NCI-H748 treated with DMSO at 0.1 percent for 48 hours (cell line): ENCODE measurements around the gene CST9.
"Not testable (repeated sequence)": the region's sequence is repeated elsewhere in the genome, so short reads cannot be mapped to it uniquely, and the experiment has no call there.

Source experiments
- DNase-seq: peaks from one replicate; lab custom pipeline; 2025; lab: John Stamatoyannopoulos, UW

Gene CST9

DNA sequence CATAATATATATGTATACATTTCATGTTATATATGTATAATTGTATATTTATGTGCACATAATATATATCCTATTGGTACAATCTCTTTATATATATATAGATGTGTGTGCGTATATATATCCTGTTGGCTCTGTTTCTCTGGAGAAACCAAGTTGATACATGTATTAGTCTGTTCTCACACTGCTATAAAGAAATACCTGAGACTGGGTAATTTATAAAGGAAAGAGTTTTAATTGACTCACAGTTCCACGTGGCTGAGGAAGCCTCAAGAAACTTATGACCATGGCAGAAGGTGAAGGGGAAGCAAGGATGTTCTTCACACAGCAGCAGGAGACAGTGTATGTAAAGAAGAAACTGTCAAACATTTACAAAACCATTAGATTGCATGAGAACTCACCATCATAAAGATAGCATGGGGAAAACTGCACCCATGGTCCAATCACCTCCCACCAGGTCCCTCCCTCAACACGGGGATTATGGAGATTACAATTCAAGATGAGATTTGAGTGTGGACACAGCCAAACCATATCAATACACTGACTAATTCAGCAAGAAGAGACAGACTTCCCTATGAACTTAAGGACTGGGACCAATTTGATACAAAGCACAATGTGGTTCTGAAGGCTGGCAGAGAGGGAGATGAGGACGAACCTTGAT is 18.1 kb upstream of the CST9 start:
- no peak for DNase-seq

DNA sequence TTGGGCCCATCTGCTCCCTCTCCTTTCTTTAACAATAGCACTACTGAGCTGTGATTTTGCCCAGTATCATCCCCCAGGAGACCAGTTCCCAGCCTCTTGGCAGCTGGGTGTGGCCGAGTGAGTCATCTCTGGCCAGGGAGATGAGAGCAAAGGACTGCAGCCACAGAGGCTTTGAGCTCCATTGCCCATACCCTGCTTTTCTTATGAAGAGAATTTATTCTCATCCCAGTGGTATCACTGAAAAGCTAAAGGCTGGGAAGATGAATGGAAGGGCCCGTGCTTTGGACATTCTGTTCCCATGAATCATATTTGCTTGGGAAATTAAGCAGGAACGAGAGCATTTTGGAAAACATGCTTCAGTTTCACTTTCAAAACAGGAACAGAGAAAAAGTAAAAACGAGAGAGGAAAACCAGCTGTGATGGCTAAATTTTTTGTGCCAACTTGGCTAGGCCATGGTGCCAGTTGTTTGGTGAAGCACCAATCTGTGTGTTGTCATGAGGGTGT is 17.2 kb upstream of the CST9 start:
- DNase-seq: no peak

DNA sequence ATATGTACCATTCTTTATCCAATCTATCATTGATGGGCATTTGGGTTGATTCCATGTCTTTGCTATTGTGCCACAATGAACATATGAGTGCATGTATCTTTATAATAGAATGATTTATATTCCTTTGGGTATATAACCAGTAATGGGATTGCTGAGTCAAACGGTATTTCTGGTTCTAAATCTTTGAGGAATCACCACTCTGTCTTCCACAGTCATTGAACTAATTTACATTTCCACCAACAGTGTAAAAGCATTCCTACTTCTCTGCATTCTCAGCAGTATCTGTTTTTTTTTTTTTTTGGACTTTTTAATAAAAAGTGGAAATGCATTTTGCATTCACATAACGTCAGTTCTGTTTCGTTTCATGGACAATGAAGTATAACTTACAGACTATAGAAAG is 16.7 kb upstream of the CST9 start:
- DNase-seq: not testable (repeated sequence)

DNA sequence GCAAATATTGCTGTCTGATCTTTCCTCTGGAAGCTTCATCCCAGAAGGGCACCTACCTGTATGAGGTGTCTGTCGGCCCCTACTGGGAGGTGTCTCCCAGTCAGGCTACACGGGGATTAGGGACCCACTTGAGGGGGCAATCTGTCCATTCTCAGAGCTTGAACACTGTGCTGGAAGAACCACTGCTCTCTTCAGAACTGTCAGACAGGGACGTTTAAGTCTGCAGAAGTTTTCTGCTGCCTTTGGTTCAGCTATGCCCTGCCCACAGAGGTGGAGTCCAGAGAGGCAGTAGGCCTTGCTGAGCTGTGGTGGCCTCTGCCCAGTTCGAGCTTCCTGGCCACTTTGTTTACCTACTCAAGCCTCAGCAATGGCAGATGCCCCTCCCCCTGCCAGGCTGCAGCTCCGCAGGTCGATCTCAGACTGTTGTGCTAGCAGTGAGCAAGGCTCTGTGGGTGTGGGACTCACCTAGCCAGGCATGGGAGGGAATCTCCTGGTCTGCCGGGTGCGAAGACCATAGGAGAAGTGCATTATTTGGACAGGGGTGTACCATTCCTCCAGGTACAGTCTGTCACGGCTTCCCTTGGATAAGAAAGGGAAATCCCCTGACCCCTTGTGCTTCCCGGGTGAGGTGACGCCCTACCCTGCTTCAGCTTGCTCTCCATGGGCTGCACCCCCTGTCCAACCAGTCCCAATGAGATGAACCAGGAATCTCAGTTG is 15.1 kb upstream of the CST9 start:
- DNase-seq: not testable (repeated sequence)

DNA sequence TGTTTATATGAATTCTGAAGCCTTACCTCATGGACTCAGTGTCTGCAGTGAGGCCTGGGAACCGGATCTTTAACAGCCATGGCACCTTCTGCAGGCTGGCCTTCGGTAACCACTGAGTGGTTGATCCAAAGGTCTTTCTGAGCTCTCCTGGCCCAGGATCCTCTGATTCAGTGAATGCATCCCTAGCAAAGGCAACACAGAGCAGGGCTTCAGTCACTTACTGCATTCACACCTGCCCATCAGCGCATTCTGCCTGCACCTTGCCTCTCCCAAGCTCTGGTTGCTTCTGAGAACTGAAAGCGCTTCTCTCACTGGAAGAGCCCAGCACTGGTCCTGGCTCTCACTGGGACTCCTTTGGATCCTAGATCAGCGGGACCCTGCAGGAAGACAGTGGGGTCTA is 8.4 kb upstream of the CST9 start:
- no peak for DNase-seq

DNA sequence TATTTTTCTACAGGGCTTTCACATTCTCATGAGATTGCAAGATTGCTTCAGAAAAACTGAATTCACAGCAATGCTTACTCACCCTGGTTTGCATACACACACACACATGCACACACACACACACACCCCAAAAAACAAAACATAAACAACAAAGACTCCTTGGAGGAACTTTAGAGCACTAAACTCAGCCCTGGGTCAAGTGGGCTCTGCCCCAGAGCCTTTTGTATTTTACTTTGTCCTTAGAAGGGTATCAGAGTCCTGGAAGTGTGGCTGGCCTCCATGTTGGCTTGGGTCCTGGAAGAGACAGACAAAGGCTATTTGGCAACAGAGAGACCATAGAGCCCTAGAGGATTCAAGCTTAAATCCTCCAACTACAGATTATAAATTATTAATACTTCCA is 8.0 kb upstream of the CST9 start:
- DNase-seq: no peak

DNA sequence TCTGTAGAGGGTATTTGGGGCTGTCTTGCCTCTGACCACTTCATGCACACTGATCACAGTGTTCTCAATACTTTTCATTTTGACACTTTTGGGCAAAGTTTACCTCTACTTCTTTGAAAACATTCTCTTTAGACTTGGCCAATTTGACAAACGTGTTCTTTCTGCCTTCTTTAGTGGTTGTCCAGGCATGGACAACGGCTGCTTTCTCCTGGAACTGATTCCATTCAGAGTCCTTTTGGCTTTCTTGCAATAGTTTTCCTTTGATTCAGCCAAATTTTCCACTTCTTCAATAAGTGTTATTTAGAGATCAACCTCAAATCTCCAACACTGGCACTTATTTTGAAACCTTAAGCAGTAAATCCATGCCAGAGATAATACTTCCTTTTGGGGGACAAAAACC is 6.7 kb upstream of the CST9 start:
- DNase-seq: no peak

DNA sequence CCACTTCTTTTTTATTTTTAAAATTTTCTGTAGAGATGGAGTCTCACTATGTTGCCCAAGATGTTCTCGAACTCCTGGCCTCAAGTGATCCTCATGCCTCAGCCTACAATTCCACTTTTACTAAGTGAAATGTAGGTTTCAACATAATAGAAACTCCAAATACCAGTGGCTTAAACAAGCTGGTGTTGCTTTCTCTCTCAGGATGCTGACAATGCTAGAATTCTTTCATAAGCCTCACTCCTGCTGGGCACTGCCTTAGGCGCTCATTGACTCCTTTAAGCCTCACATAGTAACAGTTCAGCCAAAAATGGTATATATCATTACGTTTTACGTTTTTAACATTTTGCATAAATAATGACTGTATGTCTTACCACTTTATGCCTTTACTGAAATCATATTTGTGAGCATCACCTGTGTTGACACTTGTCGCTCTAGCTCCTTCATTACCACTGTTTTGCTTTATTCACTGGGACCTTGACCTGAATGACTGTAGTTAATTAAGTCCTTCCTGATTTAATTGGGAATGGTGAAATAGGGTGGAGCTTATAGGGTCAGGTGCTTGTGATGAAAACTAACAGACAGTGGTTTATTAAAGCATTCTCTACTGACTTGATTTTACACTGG is 3.9 kb upstream of the CST9 start:
- no peak for DNase-seq

DNA sequence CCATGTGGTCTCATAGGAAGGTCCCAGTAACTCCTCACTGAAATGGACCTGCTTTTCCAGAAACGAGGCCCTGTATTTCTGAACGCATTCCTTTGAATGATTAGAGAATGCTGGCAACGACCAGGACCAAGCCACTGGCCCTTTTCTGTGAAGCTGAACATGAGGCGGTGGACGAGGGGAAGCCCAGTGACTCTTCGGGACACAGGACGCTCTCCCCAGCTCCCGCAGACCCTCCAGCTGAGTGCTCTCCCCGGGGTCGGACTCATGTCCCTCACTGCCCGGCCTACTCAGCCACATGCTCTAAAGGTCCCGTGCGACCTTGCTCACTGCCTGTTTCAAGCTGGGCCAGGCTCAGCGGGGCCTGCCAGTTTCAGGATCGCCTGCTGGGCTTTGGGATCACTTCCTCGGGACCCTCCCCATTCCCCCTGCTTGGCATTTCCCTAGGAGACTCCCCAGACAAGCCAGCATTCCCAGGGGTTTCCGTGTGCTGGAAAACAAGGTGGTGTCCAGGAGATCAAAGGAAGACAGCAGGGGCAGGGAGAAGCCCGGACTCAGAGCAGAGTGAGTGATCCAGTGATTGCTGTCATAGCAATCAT is 2.6 kb upstream of the CST9 start:
- DNase-seq: no peak

DNA sequence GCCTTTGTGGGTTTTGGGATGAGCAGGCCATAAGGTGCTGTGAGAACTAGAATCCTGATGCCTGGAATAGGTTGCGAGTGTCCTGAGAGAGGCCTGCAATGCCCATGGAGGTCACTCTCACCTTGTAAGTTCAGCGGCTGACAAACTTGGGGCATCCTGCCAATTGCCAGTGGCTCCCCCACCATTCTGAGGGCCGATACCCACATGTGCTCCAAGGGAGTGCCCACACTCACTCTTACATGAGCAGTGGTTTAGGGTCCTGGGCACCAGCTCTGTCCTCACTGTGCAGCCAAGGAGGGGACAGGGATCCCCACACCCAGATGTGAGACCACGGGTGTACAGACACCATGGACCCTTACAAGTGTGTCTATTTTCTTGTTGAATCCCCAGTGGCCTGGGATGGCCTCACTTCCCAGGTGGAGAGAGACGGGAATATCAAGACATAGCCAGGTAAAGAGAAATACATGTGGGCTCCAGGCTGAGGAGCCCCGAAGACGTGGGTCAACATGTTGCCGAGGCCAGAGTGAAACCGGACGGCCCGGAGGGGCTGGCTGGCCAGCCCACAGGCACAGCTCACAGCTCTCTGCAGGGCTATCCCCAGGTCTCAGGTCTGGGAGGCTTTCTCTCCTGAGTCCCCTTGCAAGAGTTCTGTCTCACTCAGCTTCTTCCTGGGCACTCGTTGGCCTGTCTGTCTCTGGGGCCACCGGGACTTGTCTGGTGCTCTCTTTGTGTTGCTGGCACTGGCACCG is 2.0 kb upstream of the CST9 start:
- no peak for DNase-seq

DNA sequence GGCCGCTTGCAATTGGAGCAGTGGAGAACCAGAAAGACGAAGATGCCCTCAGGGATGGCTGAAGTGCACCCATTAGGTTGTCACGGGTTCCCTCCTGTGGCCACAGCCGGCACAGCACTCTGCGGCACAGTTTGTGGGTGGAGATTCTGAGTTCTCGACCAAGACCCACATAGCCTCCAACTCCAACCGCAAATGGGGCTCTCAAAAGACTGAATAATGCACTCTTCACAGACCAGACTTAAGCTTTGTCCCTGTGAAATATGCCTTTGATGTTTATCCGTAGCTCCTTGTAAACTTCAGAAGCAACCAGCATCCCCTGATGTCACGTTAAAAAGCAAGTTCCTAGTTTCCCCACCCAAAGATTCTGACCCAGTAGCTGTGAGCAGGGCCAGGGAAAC is 934 bp upstream of the CST9 start:
- DNase-seq: peak; percentile 72

DNA sequence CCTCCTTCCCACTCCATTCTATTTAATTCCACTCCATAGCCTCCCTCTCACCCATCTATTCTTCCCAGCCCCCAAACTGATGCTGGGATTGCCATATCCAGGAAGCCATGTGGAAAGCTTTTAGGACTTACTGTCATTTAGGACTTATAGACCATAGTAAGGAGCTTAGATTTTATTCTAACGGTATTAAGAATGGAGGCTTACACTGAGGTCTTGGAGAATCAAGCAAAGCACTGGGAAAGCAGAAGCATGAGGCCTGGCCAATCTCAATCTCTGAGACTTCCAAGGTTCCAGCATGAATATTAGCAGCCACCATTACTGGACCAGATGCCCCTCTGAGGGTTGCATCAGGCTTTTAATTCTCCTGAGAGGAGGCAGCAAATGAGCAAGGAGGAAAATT is 1.4 kb downstream of the CST9 start:
- DNase-seq: no peak

DNA sequence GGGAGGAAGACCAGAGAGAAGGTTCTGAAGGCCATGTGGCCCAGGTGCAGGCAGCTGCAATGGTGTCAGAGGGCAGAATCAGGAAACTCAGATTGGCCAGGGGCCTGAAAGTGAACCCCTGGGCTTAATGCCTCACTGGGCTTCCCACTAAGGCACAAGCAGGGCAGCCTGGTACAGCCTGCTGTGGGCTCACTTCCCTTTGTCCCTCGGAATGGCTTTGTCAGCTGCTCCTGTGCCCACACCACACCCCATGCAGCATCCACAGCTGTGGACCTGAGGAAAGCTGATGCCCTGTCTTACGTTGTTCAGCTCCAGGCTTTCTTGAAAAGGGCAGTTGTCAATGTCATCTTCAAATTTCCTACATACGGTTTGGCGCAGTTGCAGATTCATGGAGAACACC is 2.4 kb downstream of the CST9 start:
- DNase-seq: no peak

DNA sequence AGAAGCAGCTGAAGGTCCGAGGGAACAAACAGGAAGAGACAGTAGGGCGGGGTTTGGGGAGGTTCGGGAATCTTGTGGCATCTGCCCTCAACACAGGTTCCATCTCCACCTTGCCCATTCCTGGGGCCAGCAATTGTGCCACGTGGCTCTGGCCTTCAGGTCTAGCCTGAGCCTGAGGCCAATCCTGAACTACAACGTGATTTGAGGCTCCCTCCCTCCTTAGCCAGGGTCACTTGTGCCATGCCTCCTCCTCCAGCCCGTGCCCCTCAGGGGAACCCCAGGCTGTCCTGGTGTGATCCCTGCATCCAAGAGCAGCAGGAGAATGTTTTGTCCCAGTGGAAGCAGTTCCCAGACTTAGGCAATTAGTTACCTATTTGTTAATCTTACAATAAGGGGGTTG is 3.0 kb downstream of the CST9 start:
- DNase-seq: no peak

DNA sequence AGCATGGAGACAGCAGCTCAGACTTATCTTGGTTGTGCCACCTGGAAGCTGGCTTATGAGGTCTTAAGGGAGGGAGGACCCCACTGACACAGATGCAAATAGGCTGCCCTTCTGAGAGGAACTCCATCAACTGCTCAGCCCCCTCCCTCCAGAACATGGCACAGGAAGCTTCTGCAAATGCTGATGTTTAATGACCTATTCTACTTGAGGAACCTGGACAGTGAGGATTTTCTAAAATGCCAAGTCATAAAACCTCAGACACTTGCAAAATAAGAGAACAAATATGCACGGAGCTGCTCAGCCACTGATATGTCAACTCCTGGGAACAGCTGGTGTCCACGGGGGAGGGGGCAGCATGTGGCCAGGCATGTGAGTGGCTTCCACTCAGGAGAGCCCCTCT is 3.5 kb downstream of the CST9 start:
- DNase-seq: no peak

DNA sequence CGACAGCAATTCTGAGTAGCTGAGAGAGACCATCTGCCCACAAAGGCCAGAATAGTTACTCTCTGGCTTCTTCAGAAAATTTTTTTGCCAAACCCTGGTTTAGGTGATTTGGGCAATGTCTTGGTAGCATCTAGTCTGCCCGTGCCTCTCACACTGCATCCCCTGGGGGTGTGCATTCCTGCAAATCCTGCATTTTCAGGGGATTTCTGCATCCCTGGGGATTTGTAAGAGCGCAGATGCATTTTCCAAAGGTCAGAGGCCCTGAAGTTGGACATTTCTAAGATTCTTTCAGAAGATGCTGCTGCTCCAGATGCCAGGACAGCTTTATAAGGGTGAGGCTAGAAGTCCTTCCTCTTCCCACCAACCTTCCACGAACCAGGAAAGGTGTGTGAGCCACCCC is 4.0 kb downstream of the CST9 start:
- DNase-seq: no peak

DNA sequence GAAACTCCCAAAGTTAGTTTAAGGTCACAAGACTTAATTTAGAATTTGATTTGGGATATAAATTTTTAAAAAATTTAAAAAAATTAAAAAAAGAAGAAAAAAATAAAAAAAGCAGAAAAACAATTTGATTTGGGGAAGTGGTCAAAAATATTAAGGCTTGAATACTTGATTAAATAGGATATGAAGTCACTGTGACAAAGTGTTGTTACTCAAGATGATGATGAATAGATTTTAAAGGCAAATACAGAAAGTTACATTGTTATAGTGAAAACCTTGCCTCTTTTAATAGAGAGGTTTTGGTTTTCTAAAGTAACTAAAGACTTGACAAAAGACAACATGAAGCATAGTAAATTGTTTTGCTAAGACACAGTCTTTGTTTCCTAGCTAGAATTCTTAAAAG is 7.2 kb downstream of the CST9 start:
- DNase-seq: no peak

DNA sequence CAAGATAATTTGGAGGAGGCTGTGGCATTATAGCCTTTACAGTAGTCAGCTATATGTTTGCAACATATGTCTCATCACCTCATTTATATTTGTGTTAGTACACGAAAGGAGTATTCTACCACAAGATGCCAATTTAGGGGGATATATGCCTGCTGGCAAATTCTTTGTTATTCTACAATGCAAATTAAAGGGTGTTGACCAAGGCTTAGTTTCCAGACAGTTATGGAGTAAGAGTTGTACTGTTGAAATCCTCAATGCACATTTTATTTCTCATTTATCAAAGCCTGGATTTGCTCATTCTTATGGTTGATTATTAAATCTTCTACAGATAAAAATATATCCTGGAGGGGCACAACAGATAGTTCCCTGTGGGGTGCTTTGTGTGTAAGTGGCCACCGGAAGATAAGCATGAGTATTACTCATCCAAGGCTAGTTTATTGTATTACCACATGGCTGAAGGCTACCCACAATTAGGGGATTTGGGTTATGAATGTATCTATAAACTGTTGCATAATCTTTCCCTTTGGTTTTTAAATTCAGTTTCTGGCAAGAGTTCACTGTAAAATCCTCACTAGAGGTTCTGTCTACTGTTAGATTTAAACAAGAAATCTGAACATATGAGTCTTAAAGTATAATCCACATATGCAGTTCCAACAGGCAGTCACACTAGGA is 9.0 kb downstream of the CST9 start:
- DNase-seq: no peak

DNA sequence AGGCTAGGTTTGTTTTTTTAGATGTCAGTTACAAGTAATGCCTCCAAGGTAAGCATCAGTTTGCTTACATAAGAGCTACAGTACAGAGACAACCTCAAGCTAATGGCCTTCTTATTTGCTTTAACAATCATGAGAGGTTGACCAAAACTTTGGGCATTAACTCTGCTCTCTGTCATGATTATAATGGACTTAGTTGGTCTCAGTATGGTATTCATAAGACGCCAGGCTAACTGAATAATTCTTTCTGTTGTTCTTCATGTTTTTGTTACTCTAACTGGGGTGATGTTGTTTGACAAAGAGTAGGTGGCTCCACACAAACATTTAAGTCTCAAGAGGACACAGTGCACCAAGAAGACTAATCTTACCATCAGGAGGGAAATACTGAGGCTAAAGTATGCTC is 9.8 kb downstream of the CST9 start:
- DNase-seq: no peak

DNA sequence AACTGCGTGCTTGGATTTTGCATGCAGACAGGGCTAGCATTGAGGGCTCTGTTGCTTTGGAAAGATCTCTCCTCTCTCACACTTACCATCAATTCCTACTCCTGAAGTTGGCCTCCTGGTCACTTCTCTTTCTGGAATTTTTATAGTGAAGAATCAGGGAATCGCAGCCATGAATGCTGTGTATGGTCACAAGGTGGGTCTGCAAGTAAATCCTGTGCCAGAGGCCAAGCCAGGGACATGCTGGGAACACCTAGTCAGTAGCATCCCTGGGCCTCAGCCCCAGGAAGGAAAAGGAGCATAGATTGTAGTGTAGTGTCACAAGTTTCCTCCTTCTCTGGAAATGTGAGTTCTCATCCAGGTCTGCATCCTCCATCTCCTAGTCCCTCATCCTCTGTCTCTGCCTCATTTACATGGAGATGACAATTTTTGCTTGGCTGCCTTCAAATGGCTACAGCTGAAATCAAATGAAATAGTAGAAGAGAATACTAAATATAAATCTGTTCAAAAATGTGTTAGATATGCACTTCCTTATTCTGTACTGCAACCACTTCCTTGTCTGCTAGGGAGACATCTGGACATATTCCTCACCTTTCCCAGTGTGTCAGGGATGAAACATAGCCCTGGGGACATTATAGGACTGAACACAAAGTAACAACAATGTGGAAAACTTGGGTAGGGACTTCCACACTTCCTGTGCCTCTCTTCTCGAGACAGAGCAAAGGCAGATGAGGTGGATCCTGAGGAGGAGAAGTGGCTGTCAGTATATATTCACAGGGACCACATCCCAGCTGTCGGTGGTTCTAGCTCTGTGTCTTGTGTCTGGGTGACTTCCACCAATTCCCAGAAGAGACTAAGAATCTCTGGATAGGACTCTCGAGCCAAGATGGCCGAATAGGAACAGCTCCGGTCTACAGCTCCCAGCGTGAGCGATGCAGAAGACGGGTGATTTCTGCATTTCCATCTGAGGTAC is 17.0 kb downstream of the CST9 start:
- DNase-seq: peak; percentile 8

DNA sequence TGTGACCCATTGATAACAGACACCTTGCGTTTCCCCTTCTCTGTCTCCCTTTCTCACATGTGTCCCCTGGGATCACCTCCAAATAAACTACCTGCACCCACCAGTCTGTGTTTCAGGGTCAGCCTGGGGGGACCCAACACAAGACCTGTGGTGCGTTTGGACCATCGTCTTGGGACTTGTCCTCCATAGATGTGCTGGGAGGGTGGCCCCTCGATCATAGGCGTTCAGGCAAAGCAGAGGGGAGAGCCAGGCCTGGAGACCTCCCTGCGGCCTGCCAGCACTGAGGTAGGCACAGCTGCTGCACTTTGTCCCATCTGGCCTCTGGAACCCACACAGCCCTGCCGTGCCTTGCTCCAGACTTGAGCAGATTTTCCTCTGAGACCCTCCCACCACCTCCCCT is 18.1 kb downstream of the CST9 start:
- no peak for DNase-seq
